Esophagus squamous epithelium (tissue), 4 donors: ENCODE data around the gene PRRX2.

Source experiments
- CTCF ChIP-seq, 6 experiments: fragments of 450-650 bp in 4 of 6; fragments of 200-600 bp in 2 of 6; sonication (generic) in 2 of 6; IDR thresholded peaks; one replicate each; pipeline ENCODE4 v1.5.1; 2016 to 2019; ENCODE audit warnings: antibody characterized with exemption in 6 of 6, mild to moderate bottlenecking in 4 of 6, moderate library complexity in 4 of 6
- POLR2A ChIP-seq, 4 donors: fragments of 450-650 bp; IDR thresholded peaks; one replicate each; pipeline ENCODE4 v1.6.1; 2017; ENCODE audit warnings: antibody characterized with exemption in 4 of 4, mild to moderate bottlenecking in 4 of 4, moderate library complexity in 3 of 4

GRCh38 chr9:129716091-129716490 lies 50.6 kb downstream of the PRRX2 start:
- TF ChIP-seq POLR2A (IDR thresholded peaks at IDR 0.05) (no peak), CTCF (IDR thresholded peaks at IDR 0.05) (no peak)
